ENCODE data around the gene DEPDC4. TPM values are rescaled to one million over a fixed set of nuclear protein-coding genes. Genes with fewer than 3 reads are reported as not detected.
"Not testable (repeated sequence)": the region's sequence is repeated elsewhere in the genome, so short reads cannot be mapped to it uniquely, and the experiment has no call there.

Gene DEPDC4
- total and polyA plus RNA-seq, 3 donors from 2014 or later: 5.0 to 8.0 (median 6.7) TPM

GRCh38 chr12:100229036-100229635 lies 37.7 kb downstream of the DEPDC4 start:
- Histone ChIP-seq H3K9me3 (no peaks in the 10 kb centered on the region), H3K27me3 (no peaks in the 10 kb centered on the region), H3K4me1 (no peaks in the 10 kb centered on the region), H3K27ac (no peak overlapping the region), H3K4me3 (no peak overlapping the region), H3K36me3 (ENCODE audit: low read depth, missing control alignments) (no peaks in the 10 kb centered on the region)
- 97 to 98% methylated on average over 5 of the region's 5 CpGs for WGBS, 2 donors
- intact Hi-C loops (cut with DNase I; ENCODE audit: low total_unique reads): no loop called here
- no peak for DNase-seq
- no peak for TF ChIP-seq POLR2A (IDR thresholded peaks at IDR 0.05)
- TF ChIP-seq, protein P1, sequence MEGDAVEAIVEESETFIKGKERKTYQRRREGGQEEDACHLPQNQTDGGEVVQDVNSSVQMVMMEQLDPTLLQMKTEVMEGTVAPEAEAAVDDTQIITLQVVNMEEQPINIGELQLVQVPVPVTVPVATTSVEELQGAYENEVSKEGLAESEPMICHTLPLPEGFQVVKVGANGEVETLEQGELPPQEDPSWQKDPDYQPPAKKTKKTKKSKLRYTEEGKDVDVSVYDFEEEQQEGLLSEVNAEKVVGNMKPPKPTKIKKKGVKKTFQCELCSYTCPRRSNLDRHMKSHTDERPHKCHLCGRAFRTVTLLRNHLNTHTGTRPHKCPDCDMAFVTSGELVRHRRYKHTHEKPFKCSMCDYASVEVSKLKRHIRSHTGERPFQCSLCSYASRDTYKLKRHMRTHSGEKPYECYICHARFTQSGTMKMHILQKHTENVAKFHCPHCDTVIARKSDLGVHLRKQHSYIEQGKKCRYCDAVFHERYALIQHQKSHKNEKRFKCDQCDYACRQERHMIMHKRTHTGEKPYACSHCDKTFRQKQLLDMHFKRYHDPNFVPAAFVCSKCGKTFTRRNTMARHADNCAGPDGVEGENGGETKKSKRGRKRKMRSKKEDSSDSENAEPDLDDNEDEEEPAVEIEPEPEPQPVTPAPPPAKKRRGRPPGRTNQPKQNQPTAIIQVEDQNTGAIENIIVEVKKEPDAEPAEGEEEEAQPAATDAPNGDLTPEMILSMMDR (IDR thresholded peaks at IDR 0.05): no peak

GRCh38 chr12:100225491-100225890 lies 41.4 kb downstream of the DEPDC4 start:
- no peak for DNase-seq
- Histone ChIP-seq H3K4me3 (no peak overlapping the region), H3K9me3 (no peaks in the 10 kb centered on the region), H3K27me3 (no peaks in the 10 kb centered on the region), H3K27ac (no peak overlapping the region), H3K4me1 (no peaks in the 10 kb centered on the region), H3K36me3 (ENCODE audit: low read depth, missing control alignments) (no peaks in the 10 kb centered on the region)
- intact Hi-C loops (cut with DNase I; ENCODE audit: low total_unique reads): no loop called here
- TF ChIP-seq POLR2A (IDR thresholded peaks at IDR 0.05): no peak
- TF ChIP-seq, protein P1 (IDR thresholded peaks at IDR 0.05): no peak

DNA sequence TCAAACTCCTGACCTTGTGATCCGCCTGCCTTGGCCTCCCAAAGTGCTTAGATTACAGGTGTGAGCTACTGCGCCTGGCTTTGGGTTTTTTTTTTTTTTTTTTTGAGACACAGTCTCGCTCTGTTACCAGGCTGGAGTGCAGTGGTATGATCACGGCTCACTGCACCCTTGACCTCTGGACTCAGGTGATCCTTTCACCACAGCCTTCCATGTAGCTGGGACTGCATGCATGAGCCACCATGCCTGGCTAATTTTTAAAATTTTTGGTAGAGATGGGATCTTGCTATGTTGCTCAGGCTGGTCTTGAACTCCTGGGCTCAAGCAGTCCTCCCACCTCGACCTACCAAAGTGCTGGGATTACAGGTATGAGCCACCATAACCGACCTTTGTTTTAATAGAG lies 44.7 kb downstream of the DEPDC4 start:
- H3K27ac ChIP-seq; H3K4me1 ChIP-seq; H3K27me3 ChIP-seq; H3K9me3 ChIP-seq; H3K36me3 ChIP-seq (ENCODE audit: low read depth, missing control alignments); DNase-seq; intact Hi-C loops (cut with DNase I; ENCODE audit: low total_unique reads); H3K4me3 ChIP-seq: not testable (repeated sequence)
- WGBS, 2 donors: 93 to 94% methylated on average over 6 of the region's 6 CpGs

DNA sequence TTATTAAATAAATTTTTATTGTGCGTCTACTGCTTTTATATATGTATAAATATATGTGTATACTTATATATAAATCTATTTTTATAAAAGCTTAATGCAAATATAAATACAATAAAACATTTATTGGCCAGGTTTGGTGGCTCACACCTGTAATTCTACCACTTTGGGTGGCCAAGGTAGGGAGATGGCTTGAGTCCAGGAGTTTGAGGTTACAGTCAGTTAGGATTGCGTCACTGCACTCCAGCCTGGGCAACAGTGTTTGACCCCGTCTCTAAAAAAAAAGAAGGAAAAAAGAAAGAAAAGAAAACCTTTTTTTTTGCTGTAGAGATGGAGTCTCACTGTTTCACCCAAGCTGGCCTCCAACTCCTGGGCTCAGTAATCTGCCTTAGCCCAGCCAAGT lies 45.4 kb downstream of the DEPDC4 start:
- DNase-seq: no peak
- no peak for TF ChIP-seq POLR2A (IDR thresholded peaks at IDR 0.05)
- TF ChIP-seq, protein P1 (IDR thresholded peaks at IDR 0.05): no peak
- Histone ChIP-seq H3K27me3 (no peaks in the 10 kb centered on the region), H3K36me3 (ENCODE audit: low read depth, missing control alignments) (no peaks in the 10 kb centered on the region), H3K9me3 (no peaks in the 10 kb centered on the region), H3K27ac (no peak overlapping the region), H3K4me1 (no peaks in the 10 kb centered on the region), H3K4me3 (no peak overlapping the region)
- intact Hi-C loops (cut with DNase I; ENCODE audit: low total_unique reads): no loop called here
- WGBS, 2 donors: 94 to 98% methylated on average over 3 of the region's 3 CpGs

GRCh38 chr12:100219328-100220109 lies 47.4 kb downstream of the DEPDC4 start:
- Histone ChIP-seq H3K36me3 (ENCODE audit: low read depth, missing control alignments) (no peaks in the 10 kb centered on the region), H3K9me3 (no peaks in the 10 kb centered on the region), H3K27ac (no peak overlapping the region), H3K4me1 (no peaks in the 10 kb centered on the region), H3K4me3 (no peak overlapping the region), H3K27me3 (no peaks in the 10 kb centered on the region)
- TF ChIP-seq POLR2A (IDR thresholded peaks at IDR 0.05): no peak
- TF ChIP-seq, protein P1 (IDR thresholded peaks at IDR 0.05): no peak
- intact Hi-C loops (cut with DNase I; ENCODE audit: low total_unique reads): no loop called here
- WGBS, 2 donors: 86% methylated on average over 5 of the region's 5 CpGs
- DNase-seq: no peak
